Neural crest cell (in vitro differentiated cells): ENCODE data around the gene SLC38A5. TPM values are rescaled to one million over a fixed set of nuclear protein-coding genes. Genes with fewer than 3 reads are reported as not detected.

ENCODE experiments used
- DNase-seq: peaks from one replicate; pipeline ENCODE4 v3.0.0; 2021; ENCODE audit warnings: low read depth, mixed read lengths, low spot score
- H3K27ac Mint-ChIP-seq: one replicate; pipeline ENCODE4 v1.8.0; 2021; ENCODE audit warnings: mild to moderate bottlenecking, mixed read lengths; ENCODE audit not compliant: unreplicated experiment
- H3K27me3 Mint-ChIP-seq: 2 replicates; pipeline ENCODE4 v1.8.0; 2021; ENCODE audit warnings: low read depth, mild to moderate bottlenecking, mixed read lengths
- H3K36me3 Mint-ChIP-seq: 2 replicates; pipeline ENCODE4 v1.8.0; 2021; ENCODE audit warnings: low read depth, mild to moderate bottlenecking, mixed read lengths
- H3K4me1 Mint-ChIP-seq: 2 replicates; pipeline ENCODE4 v1.8.0; 2021; ENCODE audit warnings: mixed read lengths
- H3K4me3 Mint-ChIP-seq: one replicate; pipeline ENCODE4 v1.8.0; 2021; ENCODE audit warnings: mild to moderate bottlenecking, mixed read lengths
- H3K9me3 Mint-ChIP-seq: 2 replicates; pipeline ENCODE4 v1.8.0; 2021; ENCODE audit warnings: mixed read lengths
- total RNA-seq: library from RNA; stranded (reverse); gene quantifications from 2 replicates; pipeline ENCODE4 v1.2.1, GENCODE V29; 2021
- TF ChIP-seq, protein P1 (sequence below): fragments of 200-600 bp; sonication (generic); conservative IDR thresholded peaks from 2 replicates; pipeline ENCODE4 v1.5.0; 2021; ENCODE audit warnings: antibody characterized with exemption, mild to moderate bottlenecking

The SLC38A5 gene
- total RNA-seq, 1 donor from 2014 or later: 8.8 TPM

DNA sequence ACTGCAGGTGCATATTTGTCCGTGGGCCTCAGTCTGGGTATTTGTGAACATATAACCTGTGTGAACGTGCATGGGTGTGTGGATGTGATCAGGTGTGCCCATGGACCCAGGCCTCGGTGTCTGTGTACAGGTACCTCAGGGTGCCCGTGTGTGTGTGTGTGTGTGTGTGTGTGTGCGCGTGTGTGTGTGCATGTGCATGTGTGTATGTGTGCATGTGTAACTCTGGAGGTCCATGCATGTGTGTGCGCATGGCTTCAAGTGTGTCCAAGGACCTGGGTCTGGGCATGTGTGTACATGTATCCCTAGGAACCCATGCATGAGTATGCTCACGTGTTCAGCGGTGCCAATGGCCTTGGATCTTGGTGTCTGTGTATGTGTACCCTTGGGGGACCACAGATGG lies 21.7 kb upstream of the SLC38A5 start:
- H3K36me3 Mint-ChIP-seq: no peaks in the 10 kb centered on the region
- H3K27ac Mint-ChIP-seq: no peak overlapping the region
- H3K4me1 Mint-ChIP-seq: peaks cover 3% of the 10 kb centered on the region
- H3K9me3 Mint-ChIP-seq: no peaks in the 10 kb centered on the region
- TF ChIP-seq, protein P1, sequence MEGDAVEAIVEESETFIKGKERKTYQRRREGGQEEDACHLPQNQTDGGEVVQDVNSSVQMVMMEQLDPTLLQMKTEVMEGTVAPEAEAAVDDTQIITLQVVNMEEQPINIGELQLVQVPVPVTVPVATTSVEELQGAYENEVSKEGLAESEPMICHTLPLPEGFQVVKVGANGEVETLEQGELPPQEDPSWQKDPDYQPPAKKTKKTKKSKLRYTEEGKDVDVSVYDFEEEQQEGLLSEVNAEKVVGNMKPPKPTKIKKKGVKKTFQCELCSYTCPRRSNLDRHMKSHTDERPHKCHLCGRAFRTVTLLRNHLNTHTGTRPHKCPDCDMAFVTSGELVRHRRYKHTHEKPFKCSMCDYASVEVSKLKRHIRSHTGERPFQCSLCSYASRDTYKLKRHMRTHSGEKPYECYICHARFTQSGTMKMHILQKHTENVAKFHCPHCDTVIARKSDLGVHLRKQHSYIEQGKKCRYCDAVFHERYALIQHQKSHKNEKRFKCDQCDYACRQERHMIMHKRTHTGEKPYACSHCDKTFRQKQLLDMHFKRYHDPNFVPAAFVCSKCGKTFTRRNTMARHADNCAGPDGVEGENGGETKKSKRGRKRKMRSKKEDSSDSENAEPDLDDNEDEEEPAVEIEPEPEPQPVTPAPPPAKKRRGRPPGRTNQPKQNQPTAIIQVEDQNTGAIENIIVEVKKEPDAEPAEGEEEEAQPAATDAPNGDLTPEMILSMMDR: no peak
- H3K4me3 Mint-ChIP-seq: no peak overlapping the region
- H3K27me3 Mint-ChIP-seq: no peaks in the 10 kb centered on the region
- no peak for DNase-seq

DNA sequence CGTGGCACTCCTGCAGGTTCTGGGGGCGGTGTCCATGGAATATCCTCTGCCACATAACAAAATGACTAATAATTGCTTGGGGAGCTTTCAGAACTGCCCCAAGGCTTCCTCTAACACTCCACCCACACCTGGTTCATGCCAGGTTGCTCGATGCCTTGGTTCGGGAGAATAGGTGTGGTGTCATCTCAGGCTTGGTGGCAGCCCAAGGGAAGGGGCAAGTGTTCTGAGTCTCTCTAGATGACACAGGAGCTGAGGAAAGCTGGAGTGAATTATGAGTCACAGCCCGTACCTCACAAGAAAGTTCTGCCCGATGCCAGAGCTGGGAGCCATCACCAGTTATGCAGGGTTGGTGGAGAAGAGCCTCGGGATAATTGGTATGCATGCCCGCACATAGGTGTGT lies 20.6 kb upstream of the SLC38A5 start:
- TF ChIP-seq, protein P1: no peak
- Mint-ChIP-seq H3K9me3 (no peaks in the 10 kb centered on the region), H3K27me3 (no peaks in the 10 kb centered on the region), H3K4me1 (peaks cover 3% of the 10 kb centered on the region), H3K4me3 (no peak overlapping the region), H3K27ac (no peak overlapping the region), H3K36me3 (no peaks in the 10 kb centered on the region)
- no peak for DNase-seq

DNA sequence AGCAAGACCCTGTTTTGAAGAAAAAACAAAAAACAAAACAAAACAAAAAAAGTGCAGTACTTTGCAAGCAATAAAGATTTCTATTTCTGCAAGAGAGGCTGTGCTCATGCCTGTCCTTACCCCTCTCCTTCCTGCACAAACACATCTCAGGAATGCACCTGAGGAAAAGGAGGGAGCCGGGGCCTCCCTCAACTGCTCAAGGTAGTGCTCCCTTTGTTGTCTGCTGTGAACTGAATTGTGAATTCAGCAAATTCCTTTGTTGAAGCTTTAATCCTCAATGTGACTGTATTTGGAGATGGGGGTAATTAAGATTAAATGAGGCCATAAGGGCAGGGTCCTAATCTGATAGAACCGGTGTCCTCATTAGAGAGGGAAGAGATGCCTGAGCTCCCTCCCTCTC lies 19.8 kb upstream of the SLC38A5 start:
- Mint-ChIP-seq H3K4me3 (no peak overlapping the region), H3K27ac (no peak overlapping the region), H3K36me3 (no peaks in the 10 kb centered on the region), H3K27me3 (no peaks in the 10 kb centered on the region), H3K9me3 (no peaks in the 10 kb centered on the region), H3K4me1 (peaks cover 3% of the 10 kb centered on the region)
- DNase-seq: no peak
- TF ChIP-seq, protein P1: no peak

DNA sequence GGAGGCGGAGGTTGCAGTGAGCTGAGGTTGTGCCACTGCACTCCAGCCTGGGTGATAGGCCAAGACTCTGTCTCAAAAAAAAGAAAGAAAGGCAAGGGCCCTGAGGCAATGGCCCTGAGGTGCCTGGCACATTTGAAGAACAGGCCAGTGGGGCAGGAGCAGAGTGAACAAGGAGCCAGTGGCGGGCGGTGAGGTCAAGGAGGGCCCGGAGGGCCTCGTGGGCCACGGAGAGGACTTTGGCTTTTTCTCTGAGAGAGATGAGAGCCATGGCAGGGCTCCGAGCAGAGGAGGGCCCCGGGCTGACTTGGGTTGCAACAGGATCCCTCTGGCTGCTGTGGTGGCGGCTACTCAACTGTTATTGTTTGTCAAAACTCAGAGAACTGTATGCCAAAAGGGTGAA lies 19.2 kb upstream of the SLC38A5 start:
- Mint-ChIP-seq H3K9me3 (no peaks in the 10 kb centered on the region), H3K27ac (no peak overlapping the region), H3K4me3 (no peak overlapping the region), H3K4me1 (peaks cover 3% of the 10 kb centered on the region), H3K27me3 (no peaks in the 10 kb centered on the region), H3K36me3 (no peaks in the 10 kb centered on the region)
- DNase-seq: no peak
- TF ChIP-seq, protein P1: no peak

DNA sequence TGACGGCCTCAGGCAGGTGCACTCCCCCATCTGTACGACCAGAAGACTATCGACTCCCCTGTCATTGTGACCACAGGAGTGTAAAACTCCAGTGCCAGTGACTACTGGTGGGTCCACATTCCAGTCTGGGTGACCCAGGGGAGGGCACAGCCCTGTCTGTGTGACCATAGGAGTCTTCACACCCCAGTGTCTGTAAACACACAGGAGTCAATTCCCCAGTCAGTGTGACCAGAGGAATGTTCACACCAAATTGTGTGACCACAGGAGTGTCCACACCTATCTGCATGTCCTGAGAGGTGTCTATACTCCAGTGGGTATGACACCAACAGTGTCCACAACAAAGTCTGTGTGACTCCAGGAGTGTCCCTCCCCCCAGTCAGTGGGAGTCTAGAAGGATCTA lies 18.0 kb upstream of the SLC38A5 start:
- H3K27me3 Mint-ChIP-seq: no peaks in the 10 kb centered on the region
- no peak overlapping the region for H3K27ac Mint-ChIP-seq
- no peak overlapping the region for H3K4me3 Mint-ChIP-seq
- TF ChIP-seq, protein P1: no peak
- no peak for DNase-seq
- H3K9me3 Mint-ChIP-seq: no peaks in the 10 kb centered on the region
- H3K4me1 Mint-ChIP-seq: no peaks in the 10 kb centered on the region
- no peaks in the 10 kb centered on the region for H3K36me3 Mint-ChIP-seq

DNA sequence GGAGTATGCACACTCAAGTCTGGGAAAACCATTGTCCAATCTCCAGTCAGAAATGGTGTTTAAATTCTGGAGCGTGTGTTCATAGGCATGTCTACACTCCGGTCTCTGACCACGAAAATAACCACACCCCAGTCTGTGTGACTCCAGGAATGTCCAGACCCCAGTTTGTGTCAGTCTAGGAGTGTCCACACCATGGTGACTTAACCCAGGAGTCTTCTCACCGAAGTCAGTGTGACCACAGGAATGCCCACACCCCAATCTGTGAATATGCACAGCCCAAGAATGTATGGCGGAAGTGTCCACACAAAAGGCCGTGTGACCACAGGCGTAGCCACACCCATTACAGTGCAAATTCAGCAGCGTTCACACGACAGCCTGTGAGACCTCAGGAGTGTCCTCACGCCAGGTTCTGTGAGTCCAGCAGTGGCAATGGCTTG lies 17.3 kb upstream of the SLC38A5 start:
- H3K9me3 Mint-ChIP-seq: no peaks in the 10 kb centered on the region
- TF ChIP-seq, protein P1: no peak
- no peaks in the 10 kb centered on the region for H3K27me3 Mint-ChIP-seq
- no peak for DNase-seq
- H3K36me3 Mint-ChIP-seq: no peaks in the 10 kb centered on the region
- H3K4me3 Mint-ChIP-seq: no peak overlapping the region
- peak overlapping the region; percentile 20 for H3K27ac Mint-ChIP-seq
- no peaks in the 10 kb centered on the region for H3K4me1 Mint-ChIP-seq
